ENCODE measurements around the gene WDR7. TPM values are rescaled to one million over a fixed set of nuclear protein-coding genes. Genes with fewer than 3 reads are reported as not detected.

The WDR7 gene
- total and polyA plus RNA-seq, 4 donors = 3.7 to 42.7 (median 19.0) TPM

DNA sequence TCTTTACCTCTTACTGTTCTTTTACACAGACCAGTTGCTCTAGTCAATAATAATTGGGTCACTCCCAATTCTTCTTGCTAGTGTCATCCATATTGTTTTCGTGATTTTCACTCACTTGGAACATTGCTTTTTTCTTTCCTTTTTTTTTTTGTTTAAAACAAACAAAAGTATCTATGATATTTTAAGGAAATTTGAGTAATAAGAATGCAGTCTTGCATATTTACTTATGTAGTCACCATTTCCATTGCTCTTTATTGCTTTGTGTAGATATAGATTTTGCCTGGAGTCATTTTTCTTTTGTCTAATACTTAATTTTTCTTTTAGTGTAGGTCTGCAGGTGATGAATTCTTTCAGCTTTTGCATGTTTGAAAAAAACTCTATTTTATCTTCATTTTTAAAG is 71.9 kb downstream of the WDR7 start:
- TF ChIP-seq, protein P1, sequence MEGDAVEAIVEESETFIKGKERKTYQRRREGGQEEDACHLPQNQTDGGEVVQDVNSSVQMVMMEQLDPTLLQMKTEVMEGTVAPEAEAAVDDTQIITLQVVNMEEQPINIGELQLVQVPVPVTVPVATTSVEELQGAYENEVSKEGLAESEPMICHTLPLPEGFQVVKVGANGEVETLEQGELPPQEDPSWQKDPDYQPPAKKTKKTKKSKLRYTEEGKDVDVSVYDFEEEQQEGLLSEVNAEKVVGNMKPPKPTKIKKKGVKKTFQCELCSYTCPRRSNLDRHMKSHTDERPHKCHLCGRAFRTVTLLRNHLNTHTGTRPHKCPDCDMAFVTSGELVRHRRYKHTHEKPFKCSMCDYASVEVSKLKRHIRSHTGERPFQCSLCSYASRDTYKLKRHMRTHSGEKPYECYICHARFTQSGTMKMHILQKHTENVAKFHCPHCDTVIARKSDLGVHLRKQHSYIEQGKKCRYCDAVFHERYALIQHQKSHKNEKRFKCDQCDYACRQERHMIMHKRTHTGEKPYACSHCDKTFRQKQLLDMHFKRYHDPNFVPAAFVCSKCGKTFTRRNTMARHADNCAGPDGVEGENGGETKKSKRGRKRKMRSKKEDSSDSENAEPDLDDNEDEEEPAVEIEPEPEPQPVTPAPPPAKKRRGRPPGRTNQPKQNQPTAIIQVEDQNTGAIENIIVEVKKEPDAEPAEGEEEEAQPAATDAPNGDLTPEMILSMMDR (IDR thresholded peaks at IDR 0.05; ENCODE audit: control extremely low read depth, extremely low read depth) = no peak
- no peak overlapping the region for H3K9ac ChIP-seq (ENCODE audit: insufficient read depth in 1 of 2, low read length in 2 of 2)
- H3K36me3 ChIP-seq (ENCODE audit: control insufficient read depth in 4 of 4, insufficient read depth in 4 of 4, low read length in 4 of 4) = peaks cover 0 to 3% (median under 1%) of the 10 kb centered on the region in 4 donors
- H3K9me3 ChIP-seq (ENCODE audit: control insufficient read depth in 4 of 4, insufficient read depth in 3 of 4, low read length in 3 of 4) = no peaks in the 10 kb centered on the region
- no peaks in the 10 kb centered on the region for H3K27me3 ChIP-seq (ENCODE audit: control insufficient read depth in 3 of 3, insufficient read depth in 3 of 3, low read length in 2 of 3)
- ATAC-seq (ENCODE audit: insufficient read depth, low FRiP score) = no peak
- no peak for DNase-seq
- no peak overlapping the region for H3K4me3 ChIP-seq
- H3K4me1 ChIP-seq (ENCODE audit: control insufficient read depth in 5 of 5, insufficient read depth in 5 of 5, low read length in 5 of 5) = no peaks in the 10 kb centered on the region
- 98 to 100% methylated on average over 1 of the region's 1 CpG for WGBS, 2 donors
- H3K27ac ChIP-seq (ENCODE audit: low read depth in 1 of 2, low read length in 1 of 2) = no peak overlapping the region

DNA sequence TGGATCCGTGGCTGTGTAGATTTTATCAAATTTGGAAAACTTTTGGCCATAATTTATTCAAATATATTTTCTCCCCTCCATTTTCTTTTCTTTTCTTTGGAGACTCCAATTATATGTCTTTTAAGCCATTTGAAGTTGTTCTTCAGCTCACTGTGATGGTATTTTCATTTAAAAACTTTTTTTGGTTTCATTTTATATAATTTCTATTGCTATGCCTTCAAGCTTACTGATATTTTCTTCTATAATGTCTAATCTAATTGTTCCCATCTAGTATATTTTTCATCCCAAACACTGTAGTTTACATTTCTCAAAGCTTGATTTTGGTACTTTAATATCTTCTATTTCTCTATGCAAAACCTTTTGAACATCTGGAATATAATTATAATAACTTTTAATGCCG is 72.5 kb downstream of the WDR7 start:
- Histone ChIP-seq H3K36me3 (ENCODE audit: control insufficient read depth in 4 of 4, insufficient read depth in 4 of 4, low read length in 4 of 4) (peaks cover 0 to 5% (median under 1%) of the 10 kb centered on the region in 4 donors), H3K27ac (ENCODE audit: low read depth in 1 of 2, low read length in 1 of 2) (no peak overlapping the region), H3K9me3 (ENCODE audit: control insufficient read depth in 4 of 4, insufficient read depth in 3 of 4, low read length in 3 of 4) (peaks cover 0 to 1% (median 0%) of the 10 kb centered on the region in 4 donors), H3K4me3 (no peak overlapping the region), H3K9ac (ENCODE audit: insufficient read depth in 1 of 2, low read length in 2 of 2) (no peak overlapping the region), H3K4me1 (ENCODE audit: control insufficient read depth in 5 of 5, insufficient read depth in 5 of 5, low read length in 5 of 5) (no peaks in the 10 kb centered on the region), H3K27me3 (ENCODE audit: control insufficient read depth in 3 of 3, insufficient read depth in 3 of 3, low read length in 2 of 3) (no peaks in the 10 kb centered on the region)
- TF ChIP-seq, protein P1 (IDR thresholded peaks at IDR 0.05; ENCODE audit: control extremely low read depth, extremely low read depth) = no peak
- WGBS, 2 donors = 96 to 97% methylated on average over 2 of the region's 2 CpGs
- ATAC-seq (ENCODE audit: insufficient read depth, low FRiP score) (no peak), DNase-seq (no peak)

DNA sequence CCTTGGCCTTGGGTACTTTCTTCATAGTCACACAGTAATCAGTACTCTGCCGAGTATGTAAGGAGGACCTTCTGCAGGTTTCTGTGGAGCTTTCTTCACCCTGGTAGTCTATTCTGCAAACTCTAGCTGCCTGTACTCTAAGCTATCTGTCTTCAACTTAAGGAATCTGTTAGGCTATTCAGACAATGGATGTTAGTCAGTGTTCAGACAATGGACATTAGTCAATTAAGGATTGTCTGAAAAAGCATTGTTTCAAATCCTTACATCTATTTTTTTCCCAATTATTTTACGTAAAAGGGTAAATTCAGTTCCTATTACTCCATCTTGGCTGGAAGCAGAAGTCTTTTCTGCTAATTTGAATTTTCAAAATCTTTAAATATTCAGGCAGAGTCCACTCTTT is 75.7 kb downstream of the WDR7 start:
- H3K9me3 ChIP-seq (ENCODE audit: control insufficient read depth in 4 of 4, insufficient read depth in 3 of 4, low read length in 3 of 4) = peaks cover 0 to 2% (median 0%) of the 10 kb centered on the region in 4 donors
- H3K27ac ChIP-seq (ENCODE audit: low read depth in 1 of 2, low read length in 1 of 2) = no peak overlapping the region
- H3K9ac ChIP-seq (ENCODE audit: insufficient read depth in 1 of 2, low read length in 2 of 2) = no peak overlapping the region
- DNase-seq (no peak), ATAC-seq (ENCODE audit: insufficient read depth, low FRiP score) (no peak)
- no peaks in the 10 kb centered on the region for H3K27me3 ChIP-seq (ENCODE audit: control insufficient read depth in 3 of 3, insufficient read depth in 3 of 3, low read length in 2 of 3)
- H3K36me3 ChIP-seq (ENCODE audit: control insufficient read depth in 4 of 4, insufficient read depth in 4 of 4, low read length in 4 of 4) = peaks cover 0 to 3% (median 2%) of the 10 kb centered on the region in 4 donors
- H3K4me3 ChIP-seq = no peak overlapping the region
- WGBS, 2 donors = 91 to 97% methylated on average over 2 of the region's 2 CpGs
- TF ChIP-seq, protein P1 (IDR thresholded peaks at IDR 0.05; ENCODE audit: control extremely low read depth, extremely low read depth) = no peak
- H3K4me1 ChIP-seq (ENCODE audit: control insufficient read depth in 5 of 5, insufficient read depth in 5 of 5, low read length in 5 of 5) = no peaks in the 10 kb centered on the region

DNA sequence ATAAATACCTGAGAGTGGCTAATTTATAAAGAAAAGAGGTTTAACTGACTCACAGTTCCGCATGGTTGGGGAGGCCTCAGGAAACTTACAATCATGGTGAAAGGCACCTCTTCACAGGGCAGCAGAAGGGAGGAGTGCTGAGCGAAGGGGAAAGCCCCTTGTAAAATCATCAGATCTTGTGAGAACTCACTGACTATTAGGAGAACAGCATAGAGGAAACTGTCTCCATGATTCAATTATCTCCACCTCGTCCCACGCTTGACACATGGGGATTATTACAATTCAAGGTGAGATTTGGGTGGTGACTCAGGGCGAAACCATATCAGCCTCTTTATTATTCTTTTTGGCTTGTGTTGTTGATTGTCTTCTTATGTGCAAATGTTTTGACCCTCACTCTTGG is 76.2 kb downstream of the WDR7 start:
- no peak for ATAC-seq (ENCODE audit: insufficient read depth, low FRiP score)
- peaks cover 0 to 3% (median 2%) of the 10 kb centered on the region in 4 donors for H3K36me3 ChIP-seq (ENCODE audit: control insufficient read depth in 4 of 4, insufficient read depth in 4 of 4, low read length in 4 of 4)
- WGBS, 2 donors = 87 to 94% methylated on average over 5 of the region's 5 CpGs
- peaks cover 0 to 2% (median 0%) of the 10 kb centered on the region in 4 donors for H3K9me3 ChIP-seq (ENCODE audit: control insufficient read depth in 4 of 4, insufficient read depth in 3 of 4, low read length in 3 of 4)
- no peak overlapping the region for H3K27ac ChIP-seq (ENCODE audit: low read depth in 1 of 2, low read length in 1 of 2)
- H3K27me3 ChIP-seq (ENCODE audit: control insufficient read depth in 3 of 3, insufficient read depth in 3 of 3, low read length in 2 of 3) = no peaks in the 10 kb centered on the region
- no peak overlapping the region for H3K4me3 ChIP-seq
- H3K9ac ChIP-seq (ENCODE audit: insufficient read depth in 1 of 2, low read length in 2 of 2) = no peak overlapping the region
- DNase-seq = no peak
- TF ChIP-seq, protein P1 (IDR thresholded peaks at IDR 0.05; ENCODE audit: control extremely low read depth, extremely low read depth) = no peak
- no peaks in the 10 kb centered on the region for H3K4me1 ChIP-seq (ENCODE audit: control insufficient read depth in 5 of 5, insufficient read depth in 5 of 5, low read length in 5 of 5)

Measured in lung (tissue), 12 donors.